Measurements from ENCODE around the gene LGALS9. TPM values are rescaled to one million over a fixed set of nuclear protein-coding genes. Genes with fewer than 3 reads are reported as not detected.

Gene LGALS9
- total and polyA plus RNA-seq, 2 experiments from 2014 or later = 0.48 to 0.73 TPM

DNA sequence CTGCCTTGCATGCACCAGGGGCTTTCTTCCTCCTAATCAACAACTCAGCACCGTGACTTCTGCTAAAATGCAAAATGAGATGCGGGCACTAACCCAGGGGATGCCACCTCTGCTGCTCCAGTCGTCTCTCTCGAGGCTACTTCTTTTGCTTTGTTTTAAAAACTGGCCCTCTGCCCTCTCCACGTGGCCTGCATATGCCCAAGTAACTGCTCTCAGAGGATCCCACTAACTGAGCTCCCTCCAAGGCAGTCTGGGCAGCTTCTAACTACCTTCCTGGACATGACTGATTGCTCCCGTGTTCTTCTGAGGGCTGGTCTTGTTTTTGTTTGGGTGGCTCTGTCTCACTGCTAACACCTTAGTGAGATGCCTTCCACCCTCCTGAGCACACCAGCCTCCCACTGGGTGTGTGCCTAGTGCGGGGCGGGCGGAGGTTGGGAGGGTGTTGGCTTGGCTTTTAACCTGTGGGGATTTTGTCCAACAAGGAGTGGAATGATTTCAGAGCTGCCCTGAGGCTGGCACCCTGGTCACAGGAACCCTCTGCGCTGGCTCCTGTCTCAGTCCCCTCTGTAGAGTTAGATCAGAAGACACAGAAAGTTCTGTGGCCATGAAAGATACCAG, 8.9 kb upstream of the LGALS9 start:
- H3K4me2 ChIP-seq = no peak overlapping the region
- Mint-ChIP-seq H3K36me3 (ENCODE audit: low read depth) (peaks cover 35% of the 10 kb centered on the region), H3K4me3 (no peak overlapping the region)

More for the DNA sequence above, 8.9 kb upstream of the LGALS9 start:
- no peak for TF ChIP-seq JUNB (IDR thresholded peaks at IDR 0.05; ENCODE audit: unreplicated experiment)
- no peak for TF ChIP-seq STAT1 (IDR thresholded peaks at IDR 0.05; ENCODE audit: unreplicated experiment)
- TF ChIP-seq EZH2phosphoT487 (IDR thresholded peaks at IDR 0.05; ENCODE audit: unreplicated experiment) = no peak
- no peak for TF ChIP-seq NANOG (IDR thresholded peaks at IDR 0.05; ENCODE audit: borderline replicate concordance)
- TF ChIP-seq, protein P1, sequence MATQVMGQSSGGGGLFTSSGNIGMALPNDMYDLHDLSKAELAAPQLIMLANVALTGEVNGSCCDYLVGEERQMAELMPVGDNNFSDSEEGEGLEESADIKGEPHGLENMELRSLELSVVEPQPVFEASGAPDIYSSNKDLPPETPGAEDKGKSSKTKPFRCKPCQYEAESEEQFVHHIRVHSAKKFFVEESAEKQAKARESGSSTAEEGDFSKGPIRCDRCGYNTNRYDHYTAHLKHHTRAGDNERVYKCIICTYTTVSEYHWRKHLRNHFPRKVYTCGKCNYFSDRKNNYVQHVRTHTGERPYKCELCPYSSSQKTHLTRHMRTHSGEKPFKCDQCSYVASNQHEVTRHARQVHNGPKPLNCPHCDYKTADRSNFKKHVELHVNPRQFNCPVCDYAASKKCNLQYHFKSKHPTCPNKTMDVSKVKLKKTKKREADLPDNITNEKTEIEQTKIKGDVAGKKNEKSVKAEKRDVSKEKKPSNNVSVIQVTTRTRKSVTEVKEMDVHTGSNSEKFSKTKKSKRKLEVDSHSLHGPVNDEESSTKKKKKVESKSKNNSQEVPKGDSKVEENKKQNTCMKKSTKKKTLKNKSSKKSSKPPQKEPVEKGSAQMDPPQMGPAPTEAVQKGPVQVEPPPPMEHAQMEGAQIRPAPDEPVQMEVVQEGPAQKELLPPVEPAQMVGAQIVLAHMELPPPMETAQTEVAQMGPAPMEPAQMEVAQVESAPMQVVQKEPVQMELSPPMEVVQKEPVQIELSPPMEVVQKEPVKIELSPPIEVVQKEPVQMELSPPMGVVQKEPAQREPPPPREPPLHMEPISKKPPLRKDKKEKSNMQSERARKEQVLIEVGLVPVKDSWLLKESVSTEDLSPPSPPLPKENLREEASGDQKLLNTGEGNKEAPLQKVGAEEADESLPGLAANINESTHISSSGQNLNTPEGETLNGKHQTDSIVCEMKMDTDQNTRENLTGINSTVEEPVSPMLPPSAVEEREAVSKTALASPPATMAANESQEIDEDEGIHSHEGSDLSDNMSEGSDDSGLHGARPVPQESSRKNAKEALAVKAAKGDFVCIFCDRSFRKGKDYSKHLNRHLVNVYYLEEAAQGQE (IDR thresholded peaks at IDR 0.05; ENCODE audit: unreplicated experiment) = no peak
- TF ChIP-seq POLR2AphosphoS5 (IDR thresholded peaks at IDR 0.05; ENCODE audit: low read depth) = no peak
- no peak for TF ChIP-seq ZNF331 (CRISPR knock-in tag; IDR thresholded peaks at IDR 0.05; ENCODE audit: low read depth)
- TF ChIP-seq, protein P2, sequence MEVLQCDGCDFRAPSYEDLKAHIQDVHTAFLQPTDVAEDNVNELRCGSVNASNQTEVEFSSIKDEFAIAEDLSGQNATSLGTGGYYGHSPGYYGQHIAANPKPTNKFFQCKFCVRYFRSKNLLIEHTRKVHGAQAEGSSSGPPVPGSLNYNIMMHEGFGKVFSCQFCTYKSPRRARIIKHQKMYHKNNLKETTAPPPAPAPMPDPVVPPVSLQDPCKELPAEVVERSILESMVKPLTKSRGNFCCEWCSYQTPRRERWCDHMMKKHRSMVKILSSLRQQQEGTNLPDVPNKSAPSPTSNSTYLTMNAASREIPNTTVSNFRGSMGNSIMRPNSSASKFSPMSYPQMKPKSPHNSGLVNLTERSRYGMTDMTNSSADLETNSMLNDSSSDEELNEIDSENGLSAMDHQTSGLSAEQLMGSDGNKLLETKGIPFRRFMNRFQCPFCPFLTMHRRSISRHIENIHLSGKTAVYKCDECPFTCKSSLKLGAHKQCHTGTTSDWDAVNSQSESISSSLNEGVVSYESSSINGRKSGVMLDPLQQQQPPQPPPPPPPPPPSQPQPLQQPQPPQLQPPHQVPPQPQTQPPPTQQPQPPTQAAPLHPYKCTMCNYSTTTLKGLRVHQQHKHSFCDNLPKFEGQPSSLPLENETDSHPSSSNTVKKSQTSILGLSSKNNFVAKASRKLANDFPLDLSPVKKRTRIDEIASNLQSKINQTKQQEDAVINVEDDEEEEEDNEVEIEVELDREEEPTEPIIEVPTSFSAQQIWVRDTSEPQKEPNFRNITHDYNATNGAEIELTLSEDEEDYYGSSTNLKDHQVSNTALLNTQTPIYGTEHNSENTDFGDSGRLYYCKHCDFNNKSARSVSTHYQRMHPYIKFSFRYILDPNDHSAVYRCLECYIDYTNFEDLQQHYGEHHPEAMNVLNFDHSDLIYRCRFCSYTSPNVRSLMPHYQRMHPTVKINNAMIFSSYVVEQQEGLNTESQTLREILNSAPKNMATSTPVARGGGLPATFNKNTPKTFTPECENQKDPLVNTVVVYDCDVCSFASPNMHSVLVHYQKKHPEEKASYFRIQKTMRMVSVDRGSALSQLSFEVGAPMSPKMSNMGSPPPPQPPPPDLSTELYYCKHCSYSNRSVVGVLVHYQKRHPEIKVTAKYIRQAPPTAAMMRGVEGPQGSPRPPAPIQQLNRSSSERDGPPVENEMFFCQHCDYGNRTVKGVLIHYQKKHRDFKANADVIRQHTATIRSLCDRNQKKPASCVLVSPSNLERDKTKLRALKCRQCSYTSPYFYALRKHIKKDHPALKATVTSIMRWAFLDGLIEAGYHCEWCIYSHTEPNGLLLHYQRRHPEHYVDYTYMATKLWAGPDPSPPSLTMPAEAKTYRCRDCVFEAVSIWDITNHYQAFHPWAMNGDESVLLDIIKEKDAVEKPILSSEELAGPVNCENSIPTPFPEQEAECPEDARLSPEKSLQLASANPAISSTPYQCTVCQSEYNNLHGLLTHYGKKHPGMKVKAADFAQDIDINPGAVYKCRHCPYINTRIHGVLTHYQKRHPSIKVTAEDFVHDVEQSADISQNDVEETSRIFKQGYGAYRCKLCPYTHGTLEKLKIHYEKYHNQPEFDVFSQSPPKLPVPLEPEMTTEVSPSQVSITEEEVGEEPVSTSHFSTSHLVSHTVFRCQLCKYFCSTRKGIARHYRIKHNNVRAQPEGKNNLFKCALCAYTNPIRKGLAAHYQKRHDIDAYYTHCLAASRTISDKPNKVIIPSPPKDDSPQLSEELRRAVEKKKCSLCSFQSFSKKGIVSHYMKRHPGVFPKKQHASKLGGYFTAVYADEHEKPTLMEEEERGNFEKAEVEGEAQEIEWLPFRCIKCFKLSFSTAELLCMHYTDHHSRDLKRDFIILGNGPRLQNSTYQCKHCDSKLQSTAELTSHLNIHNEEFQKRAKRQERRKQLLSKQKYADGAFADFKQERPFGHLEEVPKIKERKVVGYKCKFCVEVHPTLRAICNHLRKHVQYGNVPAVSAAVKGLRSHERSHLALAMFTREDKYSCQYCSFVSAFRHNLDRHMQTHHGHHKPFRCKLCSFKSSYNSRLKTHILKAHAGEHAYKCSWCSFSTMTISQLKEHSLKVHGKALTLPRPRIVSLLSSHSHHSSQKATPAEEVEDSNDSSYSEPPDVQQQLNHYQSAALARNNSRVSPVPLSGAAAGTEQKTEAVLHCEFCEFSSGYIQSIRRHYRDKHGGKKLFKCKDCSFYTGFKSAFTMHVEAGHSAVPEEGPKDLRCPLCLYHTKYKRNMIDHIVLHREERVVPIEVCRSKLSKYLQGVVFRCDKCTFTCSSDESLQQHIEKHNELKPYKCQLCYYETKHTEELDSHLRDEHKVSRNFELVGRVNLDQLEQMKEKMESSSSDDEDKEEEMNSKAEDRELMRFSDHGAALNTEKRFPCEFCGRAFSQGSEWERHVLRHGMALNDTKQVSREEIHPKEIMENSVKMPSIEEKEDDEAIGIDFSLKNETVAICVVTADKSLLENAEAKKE (CRISPR knock-in tag; IDR thresholded peaks at IDR 0.05) = no peak
- no peak for TF ChIP-seq EZH2 (IDR thresholded peaks at IDR 0.05; ENCODE audit: low read depth, unreplicated experiment)
- TF ChIP-seq CTCF (conservative IDR thresholded peaks at IDR 0.05; ENCODE audit: low read depth in 2 of 2) = no peak
- no peak for TF ChIP-seq ETS1 (IDR thresholded peaks at IDR 0.05)
- TF ChIP-seq ZNF114 (CRISPR knock-in tag; IDR thresholded peaks at IDR 0.05) = no peak
- no peak for TF ChIP-seq CREB1 (CRISPR knock-in tag; IDR thresholded peaks at IDR 0.05; ENCODE audit: low read depth)
- ATAC-seq (no peak), DNase-seq (ENCODE audit: low spot score) (no peak)
- Histone ChIP-seq H2AFZ (no peak overlapping the region), H3K79me2 (replicated peaks; ENCODE audit: insufficient read depth) (no peaks in the 10 kb centered on the region), H3K36me3 (ENCODE audit: insufficient read depth) (peaks cover 7% of the 10 kb centered on the region; the same call in 1 of the 2 replicates), H3K4me3 (no peak overlapping the region), H3K27me3 (ENCODE audit: insufficient read depth) (no peaks in the 10 kb centered on the region), H3K27ac (ENCODE audit: low read depth) (no peak overlapping the region), H3K4me1 (ENCODE audit: insufficient read depth) (no peaks in the 10 kb centered on the region), H3F3A (replicated peaks; ENCODE audit: low read depth) (no peaks in the 10 kb centered on the region), H4K20me1 (replicated peaks; ENCODE audit: insufficient read depth) (no peaks in the 10 kb centered on the region), H3K9me2 (ENCODE audit: insufficient read depth) (no peaks in the 10 kb centered on the region)
- no peaks in the 10 kb centered on the region for H3K4me1 Mint-ChIP-seq
- no peak overlapping the region for H3K27ac Mint-ChIP-seq
- 0 out of 3 replicates have a peak, but pooled peaks cover 2% of the 10 kb centered on the region for H3K9me3 Mint-ChIP-seq
- peaks cover 3% of the 10 kb centered on the region for H3K27me3 Mint-ChIP-seq (ENCODE audit: insufficient read depth, low read depth, poor library complexity)
